K562 (cell line): ENCODE results near the gene WASL. TPM values are rescaled to one million over a fixed set of nuclear protein-coding genes. Genes with fewer than 3 reads are reported as not detected.

Experiments used
- ATAC-seq: fragments of 200-7000 bp; cut with Tn5 transposase; 3 replicates; pipeline ENCODE4 v1.9.1; 2020; ENCODE audit warnings: moderate library complexity
- BruUV-seq: library from RNA; stranded (reverse); fragments of 400-500 nt; replicated peaks from 2 replicates; lab custom pipeline; 2021; lab: Mats Ljungman, UMichigan
- CTCF ChIA-PET: fragments of 300-600 bp; formaldehyde crosslinking; extraction: SDS; loops from one replicate; lab custom pipeline; 2021; ENCODE audit warnings: low intra/inter-chr PET ratio; lab: Yijun Ruan, JAX
- POLR2A ChIA-PET: fragments of 300-600, 350-650 bp; sonication (Branson Sonifier 250); formaldehyde crosslinking; extraction: SDS; loops from one replicate; lab custom pipeline; 2021; ENCODE audit warnings: antibody characterized with exemption, inconsistent platforms; lab: Yijun Ruan, JAX
- DNase-seq, 4 experiments: peaks; one replicate each; pipeline versions ENCODE4 v3.0.0 to v3.0.0-alpha.2; 2011 to 2018; ENCODE audit warnings: low spot score in 3 of 4, mixed read lengths in 3 of 4; ENCODE audit errors: extremely low read depth in 1 of 4
- FAIRE-seq: peaks from 2 replicates; lab custom pipeline; 2011; peaks lifted over from hg19 to GRCh38; lab: Jason Lieb, UNC
- H2AFZ ChIP-seq: 2 replicates; pipeline ENCODE4 v1.6.0; 2011; ENCODE audit warnings: low read depth, low read length, control low read depth, inconsistent platforms
- H3K27ac ChIP-seq: fragments of 200-600 bp; 3 replicates; pipeline ENCODE4 v1.8.0; 2011; ENCODE audit warnings: low read depth, mild to moderate bottlenecking, control low read depth, inconsistent platforms, low read length, moderate library complexity, mixed read lengths; ENCODE audit errors: extremely low read depth
- H3K27me3 ChIP-seq, 2 experiments: fragments of 300-600 bp in 1 of 2; 2 replicates in 1 of 2; 3 replicates in 1 of 2; pipeline versions ENCODE4 v1.6.0 to v1.8.0; 2011; ENCODE audit warnings: inconsistent platforms in 2 of 2, low read length in 2 of 2, mild to moderate bottlenecking in 1 of 2, mixed read lengths in 1 of 2, moderate library complexity in 1 of 2; ENCODE audit not compliant: control insufficient read depth in 2 of 2, insufficient read depth in 2 of 2
- H3K36me3 ChIP-seq: fragments of 300-600 bp; 3 replicates; pipeline ENCODE4 v1.8.0; 2011; ENCODE audit warnings: mild to moderate bottlenecking, low read length, inconsistent platforms; ENCODE audit not compliant: control insufficient read depth, insufficient read depth
- H3K4me1 ChIP-seq, 2 experiments: fragments of 200-600 bp in 1 of 2; replicated peaks in 1 of 2; 2 replicates in 1 of 2; 3 replicates in 1 of 2; pipeline versions ENCODE4 v1.5.1 to v1.8.0; 2011; ENCODE audit warnings: inconsistent platforms in 2 of 2, low read length in 2 of 2, mild to moderate bottlenecking in 1 of 2, mixed read lengths in 1 of 2, moderate library complexity in 1 of 2; ENCODE audit not compliant: control insufficient read depth in 2 of 2, insufficient read depth in 2 of 2
- H3K4me2 ChIP-seq: 2 replicates; pipeline ENCODE4 v1.6.1; 2011; ENCODE audit warnings: low read length, control low read depth, inconsistent platforms, mixed read lengths; ENCODE audit not compliant: insufficient read depth
- H3K4me3 ChIP-seq: fragments of 200-600 bp; sonication (generic), shearing (Covaris generic); 2 replicates; pipeline ENCODE4 v1.5.1; 2016; ENCODE audit warnings: control low read depth, inconsistent platforms
- H3K79me2 ChIP-seq: fragments of 200-600 bp; 3 replicates; pipeline ENCODE4 v1.8.0; 2011; ENCODE audit warnings: low read length, inconsistent platforms; ENCODE audit not compliant: control insufficient read depth, insufficient read depth
- H3K9ac ChIP-seq, 2 experiments: 2 replicates each; pipeline versions ENCODE4 v1.6.0 to v1.6.1; 2011; ENCODE audit warnings: low read depth in 2 of 2, low read length in 2 of 2, control low read depth in 1 of 2, inconsistent platforms in 1 of 2, mild to moderate bottlenecking in 1 of 2, mixed read lengths in 1 of 2; ENCODE audit not compliant: insufficient read depth in 1 of 2
- H3K9me1 ChIP-seq: one replicate; pipeline ENCODE4 v1.6.0; 2011; ENCODE audit warnings: inconsistent platforms, mild to moderate bottlenecking, low read length, moderate library complexity; ENCODE audit not compliant: control insufficient read depth, insufficient read depth
- H3K9me3 ChIP-seq: replicated peaks from 2 replicates; pipeline ENCODE4 v1.5.1; 2011; ENCODE audit warnings: low read depth, low read length, inconsistent platforms; ENCODE audit not compliant: control insufficient read depth, insufficient read depth
- H4K20me1 ChIP-seq: replicated peaks from 2 replicates; pipeline ENCODE4 v1.6.1; 2011; ENCODE audit warnings: low read length, inconsistent platforms, mixed read lengths; ENCODE audit not compliant: control insufficient read depth, insufficient read depth
- CCNT2 ChIP-seq: IDR thresholded peaks from 2 replicates; pipeline ENCODE4 v1.6.1; 2011; ENCODE audit warnings: borderline replicate concordance, low read depth, mild to moderate bottlenecking, moderate library complexity, mixed read lengths, low read length; ENCODE audit not compliant: insufficient read length; ENCODE audit errors: extremely low read depth
- CUX1 ChIP-seq: fragments of 200-800 bp; sonication (Bioruptor generic); IDR thresholded peaks from 2 replicates; pipeline ENCODE4 v1.6.1; 2016; ENCODE audit warnings: missing genetic modification characterization, missing compliant biosample characterization
- HNRNPK ChIP-seq: fragments of 200-400 bp; formaldehyde crosslinking; IDR thresholded peaks from one replicate; pipeline ENCODE4 v1.6.1; 2018; ENCODE audit warnings: mild to moderate bottlenecking, low read depth, low read length; ENCODE audit not compliant: poor library complexity, severe bottlenecking
- KAT2B ChIP-seq: IDR thresholded peaks from one replicate; pipeline ENCODE4 v1.6.1; 2012; ENCODE audit warnings: low read depth, mild to moderate bottlenecking, control low read depth, inconsistent platforms, low read length, moderate library complexity
- MYBL2 ChIP-seq, 2 experiments: fragments of 450-650 bp in 1 of 2; sonication (generic) in 1 of 2; formaldehyde crosslinking in 1 of 2; IDR thresholded peaks; 2 replicates each; pipeline versions ENCODE4 v1.6.1 to v1.8.1; 2017 to 2022; ENCODE audit warnings: borderline replicate concordance in 1 of 2, inconsistent platforms in 1 of 2, low read depth in 1 of 2, mild to moderate bottlenecking in 1 of 2, missing genetic modification reagents in 1 of 2, moderate library complexity in 1 of 2
- PCBP1 ChIP-seq: fragments of 200-400 bp; formaldehyde crosslinking; IDR thresholded peaks from 2 replicates; pipeline ENCODE4 v1.6.1; 2018; ENCODE audit warnings: mild to moderate bottlenecking, low read depth, low read length; ENCODE audit not compliant: poor library complexity, severe bottlenecking
- PCBP2 ChIP-seq: fragments of 200-400 bp; formaldehyde crosslinking; IDR thresholded peaks from 2 replicates; pipeline ENCODE4 v1.6.1; 2018; ENCODE audit warnings: low read length, low read depth, mild to moderate bottlenecking, moderate library complexity; ENCODE audit not compliant: poor library complexity, severe bottlenecking
- ZBTB1 ChIP-seq: sonication (generic); formaldehyde crosslinking; IDR thresholded peaks from 2 replicates; pipeline ENCODE4 v1.8.1; 2023; ENCODE audit warnings: missing genetic modification reagents, low read depth, mild to moderate bottlenecking, borderline replicate concordance
- ZNF282 ChIP-seq: sonication (generic); formaldehyde crosslinking; IDR thresholded peaks from 2 replicates; pipeline ENCODE4 v1.8.1; 2023; ENCODE audit warnings: missing genetic modification reagents
- ZNF696 ChIP-seq: fragments of 250-450 bp; sonication (Bioruptor Pico); conservative IDR thresholded peaks from 2 replicates; pipeline ENCODE4 v1.4.0; 2020; ENCODE audit warnings: mild to moderate bottlenecking, moderate library complexity
- in situ Hi-C: fragments of 300-500 bp; cut with MboI; formaldehyde crosslinking; loops from 4 replicates; pipeline ENCODE4 v1.15.0; 2018; ENCODE audit warnings: inconsistent platforms, mixed read lengths
- intact Hi-C: fragments of 100-400 bp; cut with micrococcal nuclease; formaldehyde crosslinking; loops from 2 replicates; pipeline ENCODE4 v1.14.2; 2022
- polyA plus RNA-seq, 8 experiments: library from polyadenylated mRNA; depleted of rRNA in 4 of 8; stranded (reverse) in 5 of 8; unstranded in 3 of 8; fragments of >200 nt; fragmentation: Nextera tagmentation in 2 of 8; fragmentation: Illumina TruSeq in 1 of 8; extraction: Ambion mirVana in 2 of 8; extraction: Trizol in 1 of 8; gene quantifications; 2 replicates each; pipeline versions ENCODE4 v1.2.1 to v1.2.3, GENCODE V29; 2011 to 2014; ENCODE audit warnings: inconsistent platforms in 1 of 8, missing spikeins in 1 of 8
- total RNA-seq, 7 experiments: library from RNA; depleted of rRNA in 6 of 7; stranded (reverse); fragments of >200 nt in 6 of 7; fragmentation: Illumina TruSeq in 2 of 7; extraction: Trizol in 2 of 7; gene quantifications; 2 replicates each; pipeline versions ENCODE4 v1.2.1 to v1.2.3, GENCODE V29; 2011 to 2021; ENCODE audit warnings: low replicate concordance in 1 of 7

Gene WASL
- total and polyA plus RNA-seq, 9 of the 15 experiments (the other 6 are each of a cell fraction or from before 2014, with no cell fraction given), result 3.2 to 13.9 (median 8.3) TPM

- intact Hi-C loops (no loop called here), in situ Hi-C loops (no loop called here)
- no peaks in the 10 kb centered on the region for H4K20me1 ChIP-seq
- no peaks in the 10 kb centered on the region for H3K79me2 ChIP-seq
- BruUV-seq, result no TSS peak
- H3K4me2 ChIP-seq, result no peak overlapping the region
- ATAC-seq, result no peak
- no peak overlapping the region for H3K9ac ChIP-seq
- H3K27ac ChIP-seq, result no peak overlapping the region
- FAIRE-seq, result no peak
- H3K36me3 ChIP-seq, result no peaks in the 10 kb centered on the region
- no peak for DNase-seq
- H3K9me1 ChIP-seq, result no peaks in the 10 kb centered on the region
- CTCF ChIA-PET, result no interaction called here
- POLR2A ChIA-PET, result no interaction called here
- TF ChIP-seq ZNF696 (CRISPR knock-in tag) (no peak), MYBL2 (IDR thresholded peaks at IDR 0.05; ENCODE audit: low read depth) (no peak), MYBL2 (CRISPR knock-in tag; IDR thresholded peaks at IDR 0.05; ENCODE audit: borderline replicate concordance) (no peak), KAT2B (no peak), CCNT2 (no peak), PCBP1 (peak; percentile 57), HNRNPK (peak; percentile 93), CUX1 (CRISPR knock-in tag) (no peak), ZNF282 (CRISPR knock-in tag) (no peak), PCBP2 (peak; percentile 59), ZBTB1 (no peak)
- no peak overlapping the region for H3K4me3 ChIP-seq
- no peaks in the 10 kb centered on the region; a peak in 1 of 5 replicates for H3K4me1 ChIP-seq
- H3K9me3 ChIP-seq, result no peaks in the 10 kb centered on the region
- H3K27me3 ChIP-seq, result peaks cover 0 to 5% of the 10 kb centered on the region in 2 experiments; a peak in 2 of 5 replicates
- no peak overlapping the region for H2AFZ ChIP-seq
These were observed 108.2 kb downstream of the WASL start for GRCh38 chr7:123640583-123640982.
